MCF 10A (cell line): ENCODE data around the gene CASP10. TPM values are rescaled to one million over a fixed set of nuclear protein-coding genes. Genes with fewer than 3 reads are reported as not detected.

Experiments
- BruUV-seq: library from RNA; stranded (reverse); fragments of 400-500 nt; replicated peaks from 2 replicates; lab custom pipeline; 2021; lab: Mats Ljungman, UMichigan
- CTCF ChIA-PET: fragments of 300-600 bp; sonication (Branson Sonifier 250); formaldehyde crosslinking; extraction: SDS; loops from one replicate; lab custom pipeline; 2021; ENCODE audit warnings: antibody characterized with exemption, inconsistent platforms; lab: Yijun Ruan, JAX
- POLR2A ChIA-PET: fragments of 300-600, 350-650 bp; sonication (Branson Sonifier 250); formaldehyde crosslinking; extraction: SDS; loops from one replicate; lab custom pipeline; 2020; ENCODE audit warnings: antibody characterized with exemption, inconsistent platforms; lab: Yijun Ruan, JAX
- DNase-seq: peaks from one replicate; pipeline ENCODE4 v3.0.0-alpha.2; 2018; ENCODE audit not compliant: unreplicated experiment
- H3K27ac Mint-ChIP-seq: one replicate; pipeline ENCODE4 v1.8.0; 2022; ENCODE audit warnings: mild to moderate bottlenecking, low read depth, mixed read lengths; ENCODE audit not compliant: unreplicated experiment
- H3K27me3 Mint-ChIP-seq: one replicate; pipeline ENCODE4 v1.8.0; 2022; ENCODE audit warnings: mixed read lengths; ENCODE audit not compliant: insufficient read depth, unreplicated experiment
- H3K36me3 Mint-ChIP-seq: one replicate; pipeline ENCODE4 v1.8.0; 2022; ENCODE audit warnings: mild to moderate bottlenecking, moderate library complexity, mixed read lengths; ENCODE audit not compliant: insufficient read depth, unreplicated experiment
- H3K4me1 Mint-ChIP-seq: one replicate; pipeline ENCODE4 v1.8.0; 2022; ENCODE audit warnings: mixed read lengths; ENCODE audit not compliant: insufficient read depth, unreplicated experiment
- H3K4me3 Mint-ChIP-seq: one replicate; pipeline ENCODE4 v1.8.0; 2022; ENCODE audit warnings: mild to moderate bottlenecking, moderate library complexity, mixed read lengths; ENCODE audit not compliant: unreplicated experiment
- H3K9me3 Mint-ChIP-seq: one replicate; pipeline ENCODE4 v1.8.0; 2022; ENCODE audit warnings: mixed read lengths; ENCODE audit not compliant: unreplicated experiment
- intact Hi-C: fragments of 100-400 bp; cut with micrococcal nuclease; formaldehyde crosslinking; loops from 2 replicates; pipeline ENCODE4 v1.14.1; 2022
- total RNA-seq: library from RNA; stranded (reverse); gene quantifications from 2 replicates; pipeline ENCODE4 v1.2.3, GENCODE V29; 2022
- TF ChIP-seq, protein P1 (sequence below): fragments of 200-600 bp; IDR thresholded peaks from one replicate; pipeline ENCODE4 v1.8.0; 2022; ENCODE audit warnings: antibody characterized with exemption, mild to moderate bottlenecking; ENCODE audit not compliant: unreplicated experiment

CASP10 gene
- total RNA-seq, 1 experiment from 2014 or later, result 0.19 TPM

DNA sequence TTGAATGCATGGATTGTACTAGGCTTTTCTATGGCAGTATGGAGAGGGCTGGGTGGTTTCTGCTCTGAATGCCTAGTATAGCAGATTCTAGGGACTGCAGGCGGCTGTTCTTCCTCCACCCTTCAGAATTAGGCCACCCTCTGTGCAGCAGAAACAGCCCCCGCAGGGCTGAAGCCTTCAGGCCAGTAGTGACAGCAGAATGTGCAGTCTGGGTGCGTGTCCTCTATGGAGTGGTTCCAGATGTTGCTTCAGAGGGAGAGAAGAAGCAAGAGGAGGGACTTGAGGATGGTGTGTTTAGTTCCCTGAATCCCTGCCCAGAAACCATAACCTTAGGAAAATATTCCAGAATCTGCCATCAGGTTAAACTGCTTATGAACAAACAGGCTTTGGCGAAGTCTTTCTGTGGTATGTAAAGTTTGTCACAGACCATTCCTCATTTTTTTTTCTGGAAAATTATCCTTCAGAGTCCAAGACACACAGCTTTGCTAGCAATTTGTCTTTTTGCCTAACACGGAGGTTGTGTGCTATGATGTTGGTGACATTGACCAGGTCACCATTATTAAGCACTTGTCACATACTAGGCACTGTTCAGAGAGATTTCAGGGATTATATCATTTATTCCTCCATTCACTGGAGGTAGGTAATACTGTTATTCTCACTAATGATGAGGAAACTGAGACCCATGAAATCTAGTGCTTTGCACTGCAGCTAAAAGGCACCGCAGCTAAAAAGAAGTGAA lies 21.1 kb downstream of the CASP10 start:
- TF ChIP-seq, protein P1, sequence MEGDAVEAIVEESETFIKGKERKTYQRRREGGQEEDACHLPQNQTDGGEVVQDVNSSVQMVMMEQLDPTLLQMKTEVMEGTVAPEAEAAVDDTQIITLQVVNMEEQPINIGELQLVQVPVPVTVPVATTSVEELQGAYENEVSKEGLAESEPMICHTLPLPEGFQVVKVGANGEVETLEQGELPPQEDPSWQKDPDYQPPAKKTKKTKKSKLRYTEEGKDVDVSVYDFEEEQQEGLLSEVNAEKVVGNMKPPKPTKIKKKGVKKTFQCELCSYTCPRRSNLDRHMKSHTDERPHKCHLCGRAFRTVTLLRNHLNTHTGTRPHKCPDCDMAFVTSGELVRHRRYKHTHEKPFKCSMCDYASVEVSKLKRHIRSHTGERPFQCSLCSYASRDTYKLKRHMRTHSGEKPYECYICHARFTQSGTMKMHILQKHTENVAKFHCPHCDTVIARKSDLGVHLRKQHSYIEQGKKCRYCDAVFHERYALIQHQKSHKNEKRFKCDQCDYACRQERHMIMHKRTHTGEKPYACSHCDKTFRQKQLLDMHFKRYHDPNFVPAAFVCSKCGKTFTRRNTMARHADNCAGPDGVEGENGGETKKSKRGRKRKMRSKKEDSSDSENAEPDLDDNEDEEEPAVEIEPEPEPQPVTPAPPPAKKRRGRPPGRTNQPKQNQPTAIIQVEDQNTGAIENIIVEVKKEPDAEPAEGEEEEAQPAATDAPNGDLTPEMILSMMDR, result no peak
- no peaks in the 10 kb centered on the region for H3K9me3 Mint-ChIP-seq
- no peaks in the 10 kb centered on the region for H3K36me3 Mint-ChIP-seq
- no peaks in the 10 kb centered on the region for H3K27me3 Mint-ChIP-seq
- H3K4me1 Mint-ChIP-seq, result no peaks in the 10 kb centered on the region
- H3K27ac Mint-ChIP-seq, result no peak overlapping the region
- H3K4me3 Mint-ChIP-seq, result no peak overlapping the region
- no TSS peak for BruUV-seq
- no peak for DNase-seq
- POLR2A ChIA-PET, result no interaction called here
- intact Hi-C loops, result no loop called here
- CTCF ChIA-PET, result interaction anchor here (0.6 kb wide), 1 partner anchor 1509 kb away, joined by 3 read pairs; no protein-coding TSS in a partner anchor

DNA sequence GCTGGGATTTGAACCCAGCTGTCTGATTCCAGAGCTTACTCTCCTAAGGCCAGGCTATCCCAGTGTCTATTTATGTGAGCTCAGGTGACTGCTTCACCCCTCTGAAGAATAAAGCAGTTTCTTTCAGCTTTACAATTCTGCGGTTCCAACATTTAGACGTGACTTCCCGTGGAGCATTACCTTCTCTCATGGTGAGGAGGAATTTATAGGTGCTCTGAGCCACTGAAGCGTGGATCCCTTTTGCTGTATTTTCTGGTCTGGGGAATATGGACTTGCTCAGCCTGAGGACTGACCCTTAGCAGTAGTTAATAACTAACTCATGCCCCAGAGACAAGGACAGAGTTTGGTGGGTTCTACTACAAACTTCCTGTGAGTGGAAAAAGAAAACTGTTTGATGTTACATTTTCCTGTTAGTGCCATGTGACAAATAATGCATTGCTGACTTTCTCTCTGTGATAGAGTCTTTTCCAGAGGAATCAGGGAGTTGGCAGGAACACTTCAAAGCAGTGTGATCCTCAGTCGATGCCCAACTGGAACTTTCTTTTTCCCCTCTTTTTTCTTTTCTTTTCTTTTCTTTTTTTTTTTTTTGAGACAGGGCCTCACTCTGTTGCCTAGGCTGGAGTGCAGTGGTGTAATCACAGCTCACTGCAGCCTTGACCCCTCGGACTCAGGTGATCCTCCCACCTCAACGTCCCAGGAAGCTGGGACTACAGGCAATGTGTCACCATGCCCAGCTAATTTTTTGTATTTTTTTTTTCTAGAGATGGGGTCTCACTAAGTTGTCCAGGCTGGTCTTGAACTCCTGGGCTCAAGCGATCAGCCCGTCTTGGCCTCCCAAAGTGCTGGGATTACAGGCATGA lies 21.9 kb downstream of the CASP10 start:
- Mint-ChIP-seq H3K9me3 (no peaks in the 10 kb centered on the region), H3K4me3 (no peak overlapping the region), H3K36me3 (no peaks in the 10 kb centered on the region), H3K4me1 (no peaks in the 10 kb centered on the region), H3K27ac (no peak overlapping the region), H3K27me3 (no peaks in the 10 kb centered on the region)
- ChIA-PET POLR2A (no interaction called here), CTCF (interaction anchor here (0.6 kb wide), 1 partner anchor 226 kb away, joined by 3 read pairs; no protein-coding TSS in a partner anchor)
- no TSS peak for BruUV-seq
- DNase-seq, result no peak
- TF ChIP-seq, protein P1, result no peak
- intact Hi-C loops, result no loop called here

DNA sequence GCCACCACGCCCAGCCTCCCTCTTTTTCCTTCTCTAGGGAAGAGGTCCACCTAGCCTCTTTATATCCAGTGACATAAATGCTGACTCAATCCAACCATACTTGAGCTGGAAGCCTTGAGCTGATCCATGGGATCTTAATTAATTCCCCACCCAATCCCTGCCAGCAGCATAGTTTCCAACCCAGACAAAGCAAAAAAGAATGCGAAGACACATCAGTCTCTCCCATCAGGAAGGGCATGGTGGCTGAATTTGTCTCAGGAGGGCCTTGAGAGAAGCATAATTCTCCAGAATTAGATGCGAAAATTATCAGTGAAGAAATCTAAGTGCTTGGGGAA lies 22.5 kb downstream of the CASP10 start:
- H3K4me1 Mint-ChIP-seq, result no peaks in the 10 kb centered on the region
- H3K36me3 Mint-ChIP-seq, result no peaks in the 10 kb centered on the region
- H3K27ac Mint-ChIP-seq, result no peak overlapping the region
- no TSS peak for BruUV-seq
- no peaks in the 10 kb centered on the region for H3K27me3 Mint-ChIP-seq
- no peaks in the 10 kb centered on the region for H3K9me3 Mint-ChIP-seq
- DNase-seq, result no peak
- intact Hi-C loops, result no loop called here
- no peak overlapping the region for H3K4me3 Mint-ChIP-seq
- CTCF ChIA-PET, result interaction anchor here (0.6 kb wide), 1 partner anchor 227 kb away, joined by 3 read pairs; no protein-coding TSS in a partner anchor
- TF ChIP-seq, protein P1, result no peak
- POLR2A ChIA-PET, result no interaction called here

DNA sequence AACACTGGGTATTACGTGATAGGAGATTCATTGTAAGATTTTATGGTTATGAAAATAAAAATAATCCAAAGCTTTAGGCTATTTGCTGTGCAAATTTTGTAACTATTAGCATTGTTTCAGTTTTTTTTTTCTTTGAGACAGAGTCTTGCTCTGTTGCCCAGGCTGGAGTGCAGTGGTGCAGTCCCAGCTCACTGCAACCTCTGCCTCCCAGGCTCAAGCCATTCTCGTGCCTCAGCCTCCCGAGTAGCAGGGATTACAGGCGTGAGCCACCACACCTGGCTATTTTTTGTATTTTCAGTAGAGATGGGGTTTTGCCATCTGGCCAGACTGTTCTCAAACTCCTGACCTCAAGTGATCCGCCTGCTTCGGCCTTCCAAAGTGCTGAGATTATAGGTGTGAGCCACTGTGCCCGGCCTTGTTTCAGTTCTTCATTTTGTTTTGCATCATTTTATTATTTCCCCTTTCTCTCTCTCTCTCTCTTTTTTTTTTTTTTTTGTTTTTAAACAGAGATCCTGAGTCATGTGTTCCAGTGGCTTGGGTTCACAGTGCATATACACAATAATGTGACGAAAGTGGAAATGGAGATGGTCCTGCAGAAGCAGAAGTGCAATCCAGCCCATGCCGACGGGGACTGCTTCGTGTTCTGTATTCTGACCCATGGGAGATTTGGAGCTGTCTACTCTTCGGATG lies 25.8 kb downstream of the CASP10 start:
- Mint-ChIP-seq H3K4me3 (no peak overlapping the region), H3K27ac (no peak overlapping the region), H3K9me3 (no peaks in the 10 kb centered on the region), H3K27me3 (no peaks in the 10 kb centered on the region), H3K4me1 (no peaks in the 10 kb centered on the region), H3K36me3 (no peaks in the 10 kb centered on the region)
- ChIA-PET POLR2A (no interaction called here), CTCF (interaction anchor here (0.6 to 1.4 kb wide), 2 partner anchors 24 to 94 kb away, joined by 3 to 7 read pairs; no protein-coding TSS in a partner anchor)
- no TSS peak for BruUV-seq
- TF ChIP-seq, protein P1, result no peak
- intact Hi-C loops, result no loop called here
- DNase-seq, result no peak
